Endothelial cell of umbilical vein (primary cell): ENCODE data around the gene ABCC1. TPM values are rescaled to one million over a fixed set of nuclear protein-coding genes. Genes with fewer than 3 reads are reported as not detected.

Experiments used
- BruUV-seq: library from RNA; stranded (reverse); fragments of 400-500 nt; replicated peaks from 2 replicates; lab custom pipeline; 2021; lab: Mats Ljungman, UMichigan
- CTCF ChIA-PET: fragments of 300-600, 350-600 bp; sonication (Branson Sonifier 250); formaldehyde crosslinking; loops from one replicate; lab custom pipeline; 2021; ENCODE audit warnings: antibody characterized with exemption, inconsistent platforms; lab: Charles Lee
- POLR2A ChIA-PET: fragments of 300-600, 350-600 bp; sonication (Branson Sonifier 250); formaldehyde crosslinking; loops from one replicate; lab custom pipeline; 2021; ENCODE audit warnings: antibody characterized with exemption, inconsistent platforms; lab: Charles Lee
- DNase-seq: peaks from one replicate; pipeline ENCODE4 v3.0.0-alpha.2; 2011; ENCODE audit warnings: low read depth, low spot score
- FAIRE-seq: peaks from 2 replicates; lab custom pipeline; 2011; peaks lifted over from hg19 to GRCh38; lab: Jason Lieb, UNC
- H2AFZ ChIP-seq: 2 replicates; pipeline ENCODE4 v1.6.0; 2012; ENCODE audit warnings: low read depth, low read length, control low read depth, inconsistent platforms
- H3K27ac ChIP-seq: 2 replicates; pipeline ENCODE4 v1.5.1; 2011; ENCODE audit warnings: low read depth, mild to moderate bottlenecking, control low read depth, low read length, moderate library complexity; ENCODE audit not compliant: insufficient read depth
- H3K27me3 ChIP-seq, 2 experiments: 2 replicates each; pipeline versions ENCODE4 v1.6.0 to v1.6.1; 2011; ENCODE audit warnings: low read length in 2 of 2, mixed read lengths in 1 of 2; ENCODE audit not compliant: control insufficient read depth in 2 of 2, insufficient read depth in 2 of 2
- H3K36me3 ChIP-seq, 2 experiments: 2 replicates in 1 of 2; 3 replicates in 1 of 2; pipeline ENCODE4 v1.5.1; 2011; ENCODE audit warnings: low read length in 2 of 2, mild to moderate bottlenecking in 1 of 2, moderate library complexity in 1 of 2; ENCODE audit not compliant: control insufficient read depth in 2 of 2, insufficient read depth in 2 of 2; ENCODE audit errors: extremely low read depth in 1 of 2
- H3K4me1 ChIP-seq: 3 replicates; pipeline ENCODE4 v1.5.1; 2011; ENCODE audit warnings: mild to moderate bottlenecking, low read length; ENCODE audit not compliant: control insufficient read depth, insufficient read depth; ENCODE audit errors: extremely low read depth
- H3K4me2 ChIP-seq: 2 replicates; pipeline ENCODE4 v1.6.1; 2011; ENCODE audit warnings: low read length, control low read depth, mixed read lengths; ENCODE audit not compliant: insufficient read depth
- H3K4me3 ChIP-seq, 3 experiments: fragments of 200-600 bp in 1 of 3; sonication (generic), shearing (Covaris generic) in 1 of 3; replicated peaks in 1 of 3; 2 replicates each; pipeline ENCODE4 v1.5.1; 2011 to 2016; ENCODE audit warnings: control low read depth in 3 of 3, low read length in 3 of 3, mild to moderate bottlenecking in 2 of 3, inconsistent platforms in 1 of 3, low read depth in 1 of 3, moderate library complexity in 1 of 3; ENCODE audit not compliant: insufficient read depth in 1 of 3
- H3K79me2 ChIP-seq: 2 replicates; pipeline ENCODE4 v1.6.0; 2012; ENCODE audit warnings: low read length, inconsistent platforms; ENCODE audit not compliant: control insufficient read depth, insufficient read depth
- H3K9ac ChIP-seq: replicated peaks from 2 replicates; pipeline ENCODE3; 2011; ENCODE audit warnings: low read length, control low read depth; ENCODE audit not compliant: insufficient read depth; ENCODE audit errors: extremely low read depth
- H3K9me1 ChIP-seq: replicated peaks from 3 replicates; pipeline ENCODE4 v1.6.0; 2011; ENCODE audit warnings: mild to moderate bottlenecking, low read length; ENCODE audit not compliant: control insufficient read depth, insufficient read depth; ENCODE audit errors: extremely low read depth
- H3K9me3 ChIP-seq: replicated peaks from 2 replicates; pipeline ENCODE4 v1.5.1; 2012; ENCODE audit warnings: low read length, inconsistent platforms; ENCODE audit not compliant: control insufficient read depth, insufficient read depth
- H4K20me1 ChIP-seq: replicated peaks from 2 replicates; pipeline ENCODE3; 2011; ENCODE audit warnings: mild to moderate bottlenecking, low read length; ENCODE audit not compliant: control insufficient read depth, insufficient read depth; ENCODE audit errors: extremely low read depth
- EZH2 ChIP-seq: IDR thresholded peaks from 2 replicates; pipeline ENCODE4 v1.6.1; 2012; ENCODE audit warnings: borderline replicate concordance, low read depth, mild to moderate bottlenecking, moderate library complexity, low read length, inconsistent platforms; ENCODE audit not compliant: severe bottlenecking
- FOS ChIP-seq: IDR thresholded peaks from 2 replicates; pipeline ENCODE4 v1.6.1; 2011; ENCODE audit warnings: mild to moderate bottlenecking, low read length, moderate library complexity, borderline replicate concordance; ENCODE audit not compliant: insufficient read depth
- GATA2 ChIP-seq: IDR thresholded peaks from 2 replicates; pipeline ENCODE4 v1.7.0; 2011; ENCODE audit warnings: low read depth, mild to moderate bottlenecking, moderate library complexity, mixed read lengths, low read length; ENCODE audit not compliant: insufficient read length, insufficient read depth
- JUN ChIP-seq: IDR thresholded peaks from 2 replicates; pipeline ENCODE4 v1.6.1; 2011; ENCODE audit warnings: borderline replicate concordance, low read depth; ENCODE audit not compliant: insufficient read length, insufficient read depth
- MYC ChIP-seq: IDR thresholded peaks from one replicate; pipeline ENCODE4 v1.6.1; 2011; ENCODE audit warnings: mild to moderate bottlenecking, low read depth, low read length
- POLR2A ChIP-seq: IDR thresholded peaks from 2 replicates; pipeline ENCODE4 v1.6.1; 2012; ENCODE audit warnings: low read depth, mild to moderate bottlenecking, control low read depth, low read length
- POLR2AphosphoS5 ChIP-seq: IDR thresholded peaks from 2 replicates; pipeline ENCODE4 v1.6.1; 2012; ENCODE audit warnings: low read depth, mild to moderate bottlenecking, control low read depth, low read length, moderate library complexity; ENCODE audit not compliant: insufficient read depth
- dilution Hi-C: fragments of 300-500 bp; cut with MboI; formaldehyde crosslinking; loops from one replicate; pipeline ENCODE4 v1.15.0; 2019; ENCODE audit warnings: low sequenced_read_pairs; ENCODE audit not compliant: extremely low pct_ligation_motif_present
- intact Hi-C: fragments of 100-400 bp; cut with micrococcal nuclease; formaldehyde crosslinking; loops from one replicate; pipeline ENCODE4 v1.10.0; 2022
- polyA plus RNA-seq, 4 experiments: library from polyadenylated mRNA; depleted of rRNA in 3 of 4; stranded (reverse) in 3 of 4; unstranded in 1 of 4; fragments of >200 nt; gene quantifications; 2 replicates each; pipeline versions ENCODE4 v1.2.1 to v1.2.3, GENCODE V29; 2011 to 2012; ENCODE audit warnings: missing spikeins in 1 of 4
- total RNA-seq: library from RNA; stranded (reverse); gene quantifications from 2 replicates; pipeline ENCODE4 v1.2.3, GENCODE V29; 2021
- TF ChIP-seq, protein P1 (sequence below), 2 donors: IDR thresholded peaks; 1 replicate in 1 of 2; 2 replicates in 1 of 2; pipeline ENCODE4 v1.5.1; 2011; ENCODE audit warnings: low read length in 2 of 2, mild to moderate bottlenecking in 2 of 2, moderate library complexity in 2 of 2, control low read depth in 1 of 2, inconsistent platforms in 1 of 2, low read depth in 1 of 2; ENCODE audit not compliant: insufficient read depth in 1 of 2; ENCODE audit errors: extremely low read depth in 1 of 2
- TF ChIP-seq, protein P2 (sequence below): IDR thresholded peaks from 2 replicates; pipeline ENCODE4 v1.6.1; 2011; ENCODE audit not compliant: insufficient read depth, insufficient read length

ABCC1 gene
- total and polyA plus RNA-seq, 2 donors (not counting 3 experiments of a cell fraction or from before 2014, with no cell fraction given): 46.1 to 89.2 TPM

DNA sequence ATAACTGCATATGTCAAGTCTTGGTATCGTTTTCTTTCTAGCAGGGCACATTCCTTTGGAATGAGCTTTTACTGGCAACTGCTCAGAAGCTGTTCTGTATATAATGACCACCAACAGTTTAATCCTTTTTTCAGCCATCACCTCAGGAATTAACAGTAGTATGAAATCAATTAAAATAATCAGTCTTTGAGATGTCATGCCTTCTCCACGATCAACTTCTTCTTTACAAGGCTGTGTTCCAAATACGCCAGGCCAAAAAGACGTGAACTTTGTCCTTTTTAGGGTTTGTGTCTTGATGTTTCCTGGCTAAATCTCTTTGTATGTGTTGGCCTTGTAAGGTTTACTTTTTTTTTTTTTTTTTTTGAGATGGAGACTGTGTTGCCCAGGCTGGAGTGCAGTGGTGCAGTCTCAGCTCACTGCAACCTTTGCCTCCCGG lies 54.9 kb downstream of the ABCC1 start:
- Histone ChIP-seq H3K27me3 (no peaks in the 10 kb centered on the region), H3K27ac (peak overlapping the region; percentile 64), H3K4me1 (peaks cover 25% of the 10 kb centered on the region), H2AFZ (no peak overlapping the region), H3K79me2 (peaks cover 77% of the 10 kb centered on the region), H3K4me3 (no peak overlapping the region), H3K9me3 (no peaks in the 10 kb centered on the region), H3K4me2 (peak overlapping the region; percentile 34), H3K36me3 (peaks cover 0 to 6% of the 10 kb centered on the region in 2 experiments), H3K9ac (peak overlapping the region; percentile 8), H3K9me1 (no peaks in the 10 kb centered on the region), H4K20me1 (no peaks in the 10 kb centered on the region)
- DNase-seq (peak; percentile 52), FAIRE-seq (no peak)
- dilution Hi-C loops: no loop called here
- TF ChIP-seq POLR2A (no peak), GATA2 (no peak), JUN (no peak), FOS (no peak), EZH2 (no peak), MYC (no peak), POLR2AphosphoS5 (no peak)
- TF ChIP-seq, protein P1, sequence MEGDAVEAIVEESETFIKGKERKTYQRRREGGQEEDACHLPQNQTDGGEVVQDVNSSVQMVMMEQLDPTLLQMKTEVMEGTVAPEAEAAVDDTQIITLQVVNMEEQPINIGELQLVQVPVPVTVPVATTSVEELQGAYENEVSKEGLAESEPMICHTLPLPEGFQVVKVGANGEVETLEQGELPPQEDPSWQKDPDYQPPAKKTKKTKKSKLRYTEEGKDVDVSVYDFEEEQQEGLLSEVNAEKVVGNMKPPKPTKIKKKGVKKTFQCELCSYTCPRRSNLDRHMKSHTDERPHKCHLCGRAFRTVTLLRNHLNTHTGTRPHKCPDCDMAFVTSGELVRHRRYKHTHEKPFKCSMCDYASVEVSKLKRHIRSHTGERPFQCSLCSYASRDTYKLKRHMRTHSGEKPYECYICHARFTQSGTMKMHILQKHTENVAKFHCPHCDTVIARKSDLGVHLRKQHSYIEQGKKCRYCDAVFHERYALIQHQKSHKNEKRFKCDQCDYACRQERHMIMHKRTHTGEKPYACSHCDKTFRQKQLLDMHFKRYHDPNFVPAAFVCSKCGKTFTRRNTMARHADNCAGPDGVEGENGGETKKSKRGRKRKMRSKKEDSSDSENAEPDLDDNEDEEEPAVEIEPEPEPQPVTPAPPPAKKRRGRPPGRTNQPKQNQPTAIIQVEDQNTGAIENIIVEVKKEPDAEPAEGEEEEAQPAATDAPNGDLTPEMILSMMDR (IDR thresholded peaks at IDR 0.05; ENCODE audit: extremely low read depth in 1 of 2, insufficient read depth in 1 of 2, low read depth in 1 of 2, low read length in 2 of 2): no peak
- TF ChIP-seq, protein P2, sequence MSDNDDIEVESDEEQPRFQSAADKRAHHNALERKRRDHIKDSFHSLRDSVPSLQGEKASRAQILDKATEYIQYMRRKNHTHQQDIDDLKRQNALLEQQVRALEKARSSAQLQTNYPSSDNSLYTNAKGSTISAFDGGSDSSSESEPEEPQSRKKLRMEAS: no peak
- POLR2A ChIA-PET: interaction anchor here (0.7 kb wide), 2 partner anchors 23 to 555 kb away, joined by 4 to 6 read pairs; no protein-coding TSS in a partner anchor
- intact Hi-C loops: no loop called here
- CTCF ChIA-PET: interaction anchor here (0.6 to 3.2 kb wide), 8 partner anchors 10 to 130 kb away, joined by 3 to 13 read pairs (median 4); no protein-coding TSS in a partner anchor
- BruUV-seq: no TSS peak
